HG02588 (cell line): ENCODE measurements around the gene TYR.
"Not testable (repeated sequence)": the region's sequence is repeated elsewhere in the genome, so short reads cannot be mapped to it uniquely, and the experiment has no call there.

Experiments
- ATAC-seq: cut with Tn5 transposase; IDR thresholded peaks from one replicate; pipeline ENCODE4 v1.9.1; 2021; ENCODE audit warnings: mild to moderate bottlenecking, moderate library complexity; ENCODE audit not compliant: unreplicated experiment

The TYR gene

DNA sequence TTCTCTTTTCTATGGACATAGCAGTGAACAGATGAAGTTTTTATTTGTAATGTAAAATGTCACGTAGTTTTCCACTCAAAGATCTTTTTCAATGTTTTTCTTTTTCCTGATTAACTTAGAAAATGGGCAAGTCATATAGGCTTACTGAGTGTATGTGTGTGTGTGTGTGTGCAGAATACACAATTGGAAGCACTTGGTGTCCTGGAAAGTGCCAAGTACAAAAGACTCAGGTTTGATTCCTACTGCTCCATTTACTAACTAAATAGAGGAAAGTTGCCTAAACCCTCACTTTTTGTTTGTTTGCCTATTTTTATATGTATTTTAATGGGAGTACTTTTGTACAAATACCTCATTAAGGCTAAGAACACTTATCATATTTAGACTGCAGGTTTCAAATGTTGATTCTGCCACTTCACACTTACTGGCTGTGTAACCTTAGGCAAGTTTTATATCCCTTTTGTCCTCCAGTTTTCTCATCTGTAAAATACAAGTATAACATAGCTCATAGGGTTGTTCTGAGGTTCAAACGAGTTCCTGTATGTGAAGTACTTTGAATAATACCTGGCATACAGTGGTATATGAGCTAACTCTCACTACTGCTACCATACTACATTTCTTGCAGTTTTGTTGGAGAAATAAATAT, 90.1 kb downstream of the TYR start:
- no peak for ATAC-seq

DNA sequence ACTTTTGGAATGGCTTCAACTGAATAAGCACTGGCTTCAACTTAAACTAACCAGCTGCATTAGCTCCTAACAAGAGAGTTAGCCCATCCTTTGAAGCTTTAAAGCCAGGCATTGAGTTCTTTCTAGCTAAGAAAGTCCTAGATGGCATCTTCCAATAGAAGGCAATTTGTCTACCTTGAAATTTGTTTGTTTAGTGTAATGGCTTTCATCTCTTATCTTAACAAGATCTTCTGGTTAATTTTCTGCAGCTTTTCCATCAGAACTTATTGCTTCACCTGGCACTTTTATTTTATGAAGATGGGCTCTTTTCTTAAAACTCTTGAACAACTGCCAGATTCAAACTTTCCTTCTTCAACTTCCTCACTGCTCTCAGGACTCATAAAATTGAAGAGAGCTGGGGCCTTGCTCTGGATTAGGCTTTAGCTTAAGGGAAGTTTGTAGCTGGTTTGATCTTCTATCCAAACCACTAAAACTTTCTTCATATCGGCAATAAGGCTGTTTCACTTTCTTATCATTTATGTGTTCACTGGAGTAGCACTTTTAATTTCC, 94.9 kb downstream of the TYR start:
- ATAC-seq, result not testable (repeated sequence)

DNA sequence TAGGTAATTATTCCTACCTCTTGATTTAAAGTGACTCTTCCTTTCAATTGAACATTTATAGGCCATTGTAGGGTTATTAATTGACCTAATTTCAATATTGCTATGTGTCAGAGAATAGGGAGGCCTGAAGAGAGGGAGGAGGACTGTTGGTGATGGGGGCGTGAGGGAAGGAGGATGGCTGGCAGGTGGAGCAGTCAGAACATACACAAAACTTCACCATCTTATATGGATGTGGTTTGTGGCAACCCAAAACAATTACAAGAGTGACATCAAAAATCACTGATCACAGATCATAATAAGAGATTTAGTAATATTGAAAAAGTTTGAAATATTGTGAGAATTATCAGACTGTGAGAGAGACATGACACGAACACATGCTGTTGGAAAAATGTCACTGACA, 95.5 kb downstream of the TYR start:
- ATAC-seq, result not testable (repeated sequence)

DNA sequence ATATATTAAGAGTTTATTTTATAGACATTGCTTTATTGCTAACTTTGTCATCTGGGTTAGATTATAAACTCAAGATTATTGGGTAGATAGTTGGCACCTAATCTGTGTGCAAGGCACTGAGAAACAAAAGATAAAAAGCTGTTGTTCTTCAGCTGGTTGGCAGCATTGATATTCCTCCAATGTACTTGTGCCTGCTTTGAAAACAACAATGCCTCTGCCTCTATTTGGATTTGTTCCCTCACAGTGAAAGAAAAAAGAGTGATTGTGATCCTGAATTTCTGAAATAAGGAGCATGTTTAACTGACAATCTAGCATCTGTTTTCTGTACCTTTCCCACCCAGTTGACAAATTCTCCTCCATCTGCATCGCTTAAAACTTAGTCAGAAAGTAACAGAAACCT, 98.3 kb downstream of the TYR start:
- ATAC-seq, result no peak

DNA sequence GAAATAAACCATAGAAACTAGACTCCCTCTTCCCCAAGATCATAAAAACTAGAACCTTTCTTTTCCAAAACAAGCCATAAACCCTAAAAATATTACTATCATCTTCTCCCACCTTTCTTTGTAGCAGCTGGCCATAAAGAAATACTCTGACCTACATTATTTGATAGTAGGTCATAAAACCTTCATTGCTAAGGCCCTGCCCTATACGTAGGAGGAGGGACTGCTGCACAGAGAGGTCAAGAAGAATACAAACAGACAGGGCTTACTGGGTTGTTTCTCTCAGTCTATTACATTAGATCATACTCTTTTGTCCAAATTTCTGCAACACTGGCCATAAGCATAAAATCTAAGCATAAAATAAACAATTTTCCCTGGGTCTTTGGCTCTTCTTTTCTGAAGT, 101.5 kb downstream of the TYR start:
- ATAC-seq, result no peak

DNA sequence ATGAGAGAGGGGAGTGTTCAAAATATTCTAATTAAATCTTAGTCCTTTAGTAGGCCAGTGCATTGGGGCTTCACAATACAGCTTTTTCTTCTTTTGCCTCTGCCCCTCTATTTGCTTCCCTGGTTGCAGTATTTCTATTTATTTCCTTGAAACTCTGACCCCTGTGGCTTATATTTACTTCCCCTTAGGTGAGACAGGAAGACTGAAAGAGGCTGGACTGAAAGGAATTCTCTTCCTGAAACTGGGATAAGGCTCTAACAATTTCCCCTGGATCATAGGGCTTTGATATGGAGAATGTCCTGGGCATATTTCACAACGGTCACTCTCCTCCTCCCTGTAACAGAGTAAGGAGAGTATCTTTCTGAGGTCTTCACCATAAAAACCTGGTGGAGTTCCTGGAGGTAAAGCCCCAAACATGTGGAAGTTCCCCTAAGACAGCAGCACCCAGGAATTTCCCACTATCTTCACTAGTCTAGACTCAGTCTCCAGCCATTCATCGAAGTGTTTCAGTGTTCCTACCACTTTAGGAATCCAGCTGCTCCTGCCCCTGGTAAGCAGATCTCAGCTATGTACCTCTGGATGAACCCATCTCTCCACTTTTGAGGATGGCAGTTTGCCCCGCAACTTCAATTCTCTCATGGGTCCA, 103.5 kb downstream of the TYR start:
- not testable (repeated sequence) for ATAC-seq

DNA sequence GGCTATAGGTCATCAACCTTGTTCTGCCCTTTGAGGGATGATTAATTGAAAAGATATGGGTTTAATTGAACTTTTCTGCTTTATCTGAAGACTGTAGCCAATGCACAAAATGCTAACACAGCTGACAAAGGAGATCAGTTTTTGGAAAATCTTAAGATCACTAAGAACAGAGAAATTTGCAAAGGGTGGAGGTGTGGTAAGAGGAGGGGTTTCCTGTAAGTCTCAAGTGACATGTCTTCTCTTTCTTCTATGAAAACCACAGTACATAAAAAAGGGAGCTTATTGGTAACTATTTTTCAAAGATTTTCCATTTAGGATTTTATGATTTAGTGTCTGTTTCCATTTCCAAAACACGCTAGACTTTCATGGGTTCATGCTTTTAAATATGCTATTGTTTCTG, 108.9 kb downstream of the TYR start:
- not testable (repeated sequence) for ATAC-seq

DNA sequence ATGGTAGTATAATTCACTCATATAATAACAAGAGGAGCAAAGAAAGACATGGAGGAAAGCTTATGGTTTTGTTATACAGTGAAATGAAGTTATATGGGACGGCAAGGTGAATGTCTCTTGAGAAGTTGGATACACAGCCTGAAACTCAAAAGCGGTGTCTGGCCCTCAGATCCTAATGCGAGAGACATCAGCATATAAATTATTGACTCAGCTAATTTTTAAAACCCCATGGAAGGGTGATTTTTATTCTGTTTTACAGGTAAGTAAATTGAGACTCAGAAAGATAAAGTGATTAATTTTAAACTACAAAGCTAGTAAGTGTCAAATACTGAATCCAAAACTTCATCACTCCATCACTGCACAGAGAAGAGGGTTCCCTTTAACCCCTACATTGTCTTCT, 110.3 kb downstream of the TYR start:
- not testable (repeated sequence) for ATAC-seq

DNA sequence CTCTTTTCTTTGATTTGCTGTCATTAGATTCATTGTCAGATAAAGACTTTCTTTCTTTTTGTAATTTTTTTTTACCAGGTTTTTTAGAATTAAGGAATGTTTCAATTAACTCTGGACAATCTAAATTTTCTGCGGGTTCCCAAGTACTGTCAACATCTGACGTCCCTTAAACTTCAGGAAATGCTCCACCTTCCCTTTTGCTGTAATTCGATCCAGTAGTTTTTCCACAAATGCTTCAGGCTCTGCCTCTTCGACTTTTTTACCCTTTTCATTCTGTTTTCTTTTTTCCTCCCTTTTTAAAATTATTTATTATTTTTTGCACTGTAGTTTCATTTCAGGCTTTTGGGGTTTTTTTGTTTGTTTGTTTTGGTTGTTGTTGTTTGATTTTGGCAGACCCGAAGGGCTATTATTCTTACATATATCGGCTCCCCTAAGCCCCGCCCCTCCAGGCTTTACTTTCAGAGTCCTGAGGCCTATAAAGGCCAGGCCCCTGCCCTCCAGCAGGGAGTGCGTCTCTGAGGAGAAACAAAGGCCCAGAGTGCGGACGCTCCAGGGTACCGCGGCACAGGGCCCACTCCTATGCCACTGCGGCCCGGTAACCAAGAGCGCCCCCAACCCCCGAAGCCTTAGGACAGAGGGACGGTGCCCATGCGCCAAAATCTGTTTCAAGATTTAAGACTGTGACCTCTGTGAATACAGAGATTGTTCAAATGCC, 116.4 kb downstream of the TYR start:
- no peak for ATAC-seq

DNA sequence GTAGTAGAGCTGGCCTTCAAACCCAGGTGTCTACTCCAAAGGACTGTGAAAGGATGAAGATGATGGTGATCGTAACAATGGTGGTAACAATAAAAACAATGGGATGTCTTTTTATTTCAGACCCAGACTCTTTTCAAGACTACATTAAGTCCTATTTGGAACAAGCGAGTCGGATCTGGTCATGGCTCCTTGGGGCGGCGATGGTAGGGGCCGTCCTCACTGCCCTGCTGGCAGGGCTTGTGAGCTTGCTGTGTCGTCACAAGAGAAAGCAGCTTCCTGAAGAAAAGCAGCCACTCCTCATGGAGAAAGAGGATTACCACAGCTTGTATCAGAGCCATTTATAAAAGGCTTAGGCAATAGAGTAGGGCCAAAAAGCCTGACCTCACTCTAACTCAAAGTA, 117.3 kb downstream of the TYR start:
- not testable (repeated sequence) for ATAC-seq

DNA sequence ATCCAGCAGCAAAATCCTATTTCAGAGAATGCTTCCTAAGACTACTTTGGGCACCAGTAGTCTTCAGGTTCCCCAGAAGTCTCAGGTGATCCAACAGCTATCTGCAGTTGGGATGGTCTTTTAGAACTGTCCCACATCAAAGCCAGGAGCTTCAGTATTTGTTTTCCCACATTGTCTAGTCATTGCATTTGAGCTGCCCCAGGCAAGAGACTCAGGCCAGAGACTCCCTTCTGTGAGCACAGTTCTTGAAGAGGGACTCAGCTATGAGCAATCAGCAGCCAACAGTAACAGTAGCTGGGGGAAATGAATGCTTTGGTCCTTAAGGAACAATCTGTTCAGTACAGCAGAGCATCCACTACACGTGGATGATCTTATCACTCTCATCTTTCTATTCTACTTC, 125.4 kb downstream of the TYR start:
- ATAC-seq, result not testable (repeated sequence)

DNA sequence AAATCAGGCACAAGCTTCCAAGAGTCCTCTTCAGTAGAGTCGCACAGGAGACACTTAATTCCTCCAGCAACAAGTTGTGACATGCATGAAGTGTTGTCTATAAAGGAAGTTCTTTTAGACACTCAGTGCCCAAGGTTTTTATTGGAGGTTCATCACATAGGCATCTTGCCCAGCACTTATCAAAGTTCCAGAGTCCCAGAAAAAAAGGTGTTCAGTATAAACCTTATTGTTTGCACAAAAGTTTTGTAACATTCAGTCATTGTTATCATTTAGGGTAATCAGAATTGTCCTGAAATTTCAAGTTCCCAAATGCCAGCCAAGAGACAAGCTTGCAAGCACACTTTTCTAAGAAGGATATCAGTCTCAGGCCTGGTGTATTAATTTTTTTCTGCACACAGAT, 130.6 kb downstream of the TYR start:
- not testable (repeated sequence) for ATAC-seq

DNA sequence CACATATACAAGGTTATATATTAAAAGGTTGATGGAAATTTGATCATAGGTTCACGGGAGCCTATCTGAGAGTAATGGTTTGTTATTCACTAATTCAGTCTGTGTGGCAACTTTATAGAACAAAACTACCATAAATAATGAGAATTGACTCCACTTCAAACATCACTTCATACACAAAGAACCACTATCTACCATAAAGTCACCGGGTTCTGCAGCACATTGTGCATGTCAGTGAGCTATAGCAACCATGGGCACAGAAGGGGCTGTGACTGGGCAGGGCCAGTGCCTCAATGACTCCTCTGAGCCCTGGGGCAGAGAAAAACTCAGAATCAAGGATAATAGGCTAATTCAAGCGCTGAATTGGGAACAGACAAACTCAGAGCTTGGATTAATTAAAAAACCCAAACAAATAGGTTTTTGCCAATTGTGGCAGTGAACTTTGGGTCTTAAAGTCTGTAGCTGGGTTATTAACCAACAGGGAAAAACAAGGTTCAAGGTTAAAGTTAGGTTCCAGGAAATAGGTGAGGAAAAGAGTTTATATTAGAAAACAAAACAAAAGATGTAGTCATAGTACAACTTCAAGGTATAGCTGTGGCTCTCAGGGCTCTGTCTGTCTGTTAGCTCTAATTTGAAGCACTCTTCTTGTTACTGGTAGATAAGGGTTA, 131.8 kb downstream of the TYR start:
- ATAC-seq, result not testable (repeated sequence)

DNA sequence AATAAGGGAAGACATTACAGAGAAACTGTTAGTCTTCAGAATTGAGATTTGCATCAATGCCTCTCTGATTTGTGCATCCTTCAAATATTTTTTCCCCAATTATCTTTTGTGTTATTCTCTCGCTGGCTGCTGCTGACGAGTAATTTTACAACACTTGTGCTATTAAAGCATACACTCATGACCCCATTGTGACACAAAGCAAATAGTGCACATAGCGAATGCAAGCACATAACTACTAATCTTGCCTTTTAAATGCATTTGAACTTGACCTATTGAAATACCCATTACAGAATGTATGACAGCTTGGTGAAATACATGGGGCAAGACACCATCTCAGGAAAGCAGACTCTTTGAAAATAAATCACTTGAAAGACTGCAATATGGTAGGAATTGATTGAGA, 132.9 kb downstream of the TYR start:
- ATAC-seq, result not testable (repeated sequence)

DNA sequence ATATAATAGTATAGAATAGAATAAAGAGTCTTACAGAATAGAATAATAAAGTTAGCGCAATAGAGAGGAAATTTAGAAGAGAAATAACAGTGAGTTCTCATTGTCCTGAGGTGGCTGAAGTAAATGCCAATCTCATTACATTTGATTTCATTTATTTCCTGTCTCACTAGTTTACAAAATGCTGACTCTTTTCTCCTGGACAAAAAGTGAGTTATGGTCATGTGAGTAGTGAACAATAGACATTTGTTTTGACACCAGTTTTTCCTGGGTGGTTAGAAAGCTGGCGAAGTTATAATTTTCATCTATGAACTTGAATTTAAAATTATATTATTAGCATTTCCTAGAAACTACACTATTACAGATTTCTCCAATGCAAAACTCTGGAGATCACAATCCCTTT, 143.7 kb downstream of the TYR start:
- no peak for ATAC-seq

DNA sequence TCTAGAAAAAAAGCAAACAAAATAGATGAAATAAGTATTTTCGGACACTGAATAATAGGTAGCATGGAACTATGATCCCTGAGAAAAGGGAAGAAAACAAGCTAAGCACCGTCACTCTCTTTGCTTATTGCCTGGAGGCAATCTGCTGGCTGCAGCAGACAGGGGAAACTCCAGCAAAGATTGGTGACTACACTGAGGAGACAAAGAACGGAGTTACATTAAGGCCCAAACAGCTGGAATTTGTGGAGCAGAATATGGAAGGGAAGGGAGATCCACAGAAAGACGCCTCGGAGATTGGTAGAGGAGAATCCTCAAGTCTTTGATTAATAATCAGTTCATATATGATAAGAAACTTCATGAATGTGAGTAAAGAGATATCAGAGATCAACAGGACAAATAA, 150.2 kb downstream of the TYR start:
- no peak for ATAC-seq

DNA sequence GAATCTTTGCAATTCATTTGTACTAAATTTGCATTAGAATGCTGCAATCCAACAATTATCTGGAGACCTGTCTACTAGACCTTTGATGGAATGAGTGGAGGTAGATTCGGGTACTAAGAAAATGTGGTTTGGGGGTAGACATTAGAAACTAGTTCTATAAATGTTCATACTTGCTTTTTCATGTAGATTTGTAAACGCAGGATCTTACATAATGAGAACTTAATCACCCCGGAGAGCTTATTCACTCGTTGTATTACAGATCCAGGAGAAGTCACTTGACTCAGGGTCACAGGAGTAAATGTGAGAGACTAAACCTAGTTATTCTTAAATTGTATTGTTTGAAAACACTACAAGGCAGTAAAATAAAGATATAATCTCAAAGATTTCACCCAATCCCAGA, 154.3 kb downstream of the TYR start:
- not testable (repeated sequence) for ATAC-seq

DNA sequence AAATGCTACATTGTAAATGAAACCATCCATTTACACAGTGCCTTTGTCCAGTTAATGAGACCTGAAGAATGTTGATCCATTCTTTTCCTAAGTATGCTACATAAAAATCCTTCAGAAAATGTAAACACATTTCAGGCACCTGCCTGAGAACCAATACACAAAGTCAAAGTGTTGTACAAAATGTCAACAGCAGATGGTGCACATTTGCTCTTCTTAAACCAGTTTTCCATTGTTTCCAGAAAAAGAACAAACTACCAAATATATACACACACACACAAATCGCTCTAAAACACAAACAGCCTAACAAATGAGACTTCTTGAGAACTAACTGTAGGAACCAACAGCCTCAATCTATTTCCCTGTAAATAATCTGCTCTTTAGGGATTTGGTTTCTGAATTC, 156.0 kb downstream of the TYR start:
- not testable (repeated sequence) for ATAC-seq

DNA sequence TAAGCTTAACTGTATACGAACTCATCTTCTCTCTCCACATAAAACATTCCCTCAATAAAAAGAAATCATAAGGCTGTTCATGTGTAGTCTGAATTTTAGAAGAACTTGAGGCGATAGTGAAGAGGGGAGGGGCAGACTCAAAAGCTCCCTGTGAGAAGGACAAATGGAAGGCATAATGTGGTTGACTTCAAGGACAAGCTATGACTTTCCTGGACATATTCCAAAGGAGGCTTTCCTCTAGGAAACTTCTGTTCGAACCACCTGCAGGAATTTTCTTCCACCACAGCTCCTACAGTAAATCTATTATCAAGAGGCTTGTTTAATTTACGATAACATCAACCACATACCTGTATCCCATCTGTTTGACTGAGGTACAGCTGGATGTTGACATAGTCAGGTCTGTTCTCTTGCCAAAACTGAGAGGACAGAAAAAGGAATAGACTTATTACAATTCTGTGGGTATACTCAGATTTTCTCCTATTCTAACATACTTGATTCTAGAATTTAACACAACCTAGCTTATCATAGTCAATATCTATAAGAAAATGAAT, 159.5 kb downstream of the TYR start:
- not testable (repeated sequence) for ATAC-seq

DNA sequence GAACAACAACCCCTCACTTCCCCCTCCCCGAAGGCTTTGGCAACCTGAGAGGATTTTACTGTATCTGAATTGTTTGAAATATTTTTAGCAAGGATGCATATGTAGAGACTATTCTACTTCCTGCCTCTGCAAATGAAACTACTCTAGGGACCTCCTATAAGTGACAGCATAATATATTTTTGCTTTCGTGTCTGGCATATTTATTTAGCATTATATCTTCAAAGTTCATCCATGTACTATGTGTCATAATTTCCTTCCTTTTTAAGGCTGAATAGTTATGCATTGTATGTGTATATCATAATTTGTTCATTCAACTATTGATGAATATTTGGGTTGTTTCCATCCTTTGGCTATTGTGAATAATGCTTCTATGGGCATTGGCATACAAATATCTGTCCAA, 160.4 kb downstream of the TYR start:
- not testable (repeated sequence) for ATAC-seq

DNA sequence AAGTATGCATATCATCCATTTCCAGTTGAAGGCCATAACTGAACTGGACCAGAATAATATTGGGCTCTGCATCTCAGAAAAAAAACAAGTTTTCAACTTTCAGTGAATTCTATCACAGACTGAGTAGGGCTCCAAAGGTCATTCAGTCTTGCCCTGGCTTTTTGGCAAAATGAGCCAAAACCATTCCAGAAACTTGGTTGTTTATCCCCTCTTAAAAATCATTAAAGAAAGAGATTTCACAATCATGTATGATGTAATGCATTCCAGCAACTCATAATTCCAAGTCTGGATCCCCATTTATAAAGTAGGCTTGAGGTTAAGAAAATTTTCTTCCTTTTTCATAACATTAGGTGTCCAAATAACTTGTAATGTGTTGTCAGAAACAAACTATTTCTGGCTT, 162.8 kb downstream of the TYR start:
- not testable (repeated sequence) for ATAC-seq
